OCI-LY7 (cell line): ENCODE measurements around the gene IL12B.

Experiments used
- CTCF ChIP-seq: fragments of 200-600 bp; sonication (generic); conservative IDR thresholded peaks from 2 replicates; pipeline ENCODE4 v1.5.1; 2014; ENCODE audit warnings: mild to moderate bottlenecking, antibody characterized with exemption, low read length, moderate library complexity, mixed read lengths
- EZH2phosphoT487 ChIP-seq: fragments of 200-600 bp; sonication (generic); IDR thresholded peaks from 2 replicates; pipeline ENCODE4 v1.6.1; 2018; ENCODE audit warnings: low read depth, borderline replicate concordance, mild to moderate bottlenecking, mixed run types, antibody characterized with exemption, low read length, moderate library complexity, mixed read lengths

DNA sequence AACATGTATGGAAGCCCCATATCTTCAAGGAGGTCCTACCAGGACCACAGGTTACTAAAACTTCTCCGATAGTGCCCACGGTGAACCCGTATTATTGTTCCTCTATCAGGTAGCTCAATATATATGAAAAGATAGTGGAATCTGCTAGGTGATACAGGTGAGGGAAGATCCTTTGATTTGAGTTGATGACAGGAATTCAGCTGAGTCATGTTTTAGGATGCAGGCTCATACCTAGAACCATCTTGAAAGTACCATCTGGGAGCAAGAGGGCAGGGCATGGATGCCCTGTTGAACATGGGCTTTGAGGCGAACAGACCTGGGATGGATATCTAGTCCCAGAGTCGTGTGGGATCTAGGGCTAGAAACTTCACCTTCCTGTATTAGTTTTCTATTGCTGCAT is 35.4 kb downstream of the IL12B start:
- TF ChIP-seq CTCF = no peak
- no peak for TF ChIP-seq EZH2phosphoT487
